HL-60 (cell line): ENCODE measurements around the gene CDKN2B-AS1.

ENCODE experiments used
- CTCF ChIP-seq: IDR thresholded peaks from one replicate; pipeline ENCODE4 v1.5.1; 2011; ENCODE audit warnings: low read length, control low read depth, inconsistent platforms; ENCODE audit not compliant: insufficient read depth
- GABPA ChIP-seq: IDR thresholded peaks from 2 replicates; pipeline ENCODE4 v1.6.1; 2012; ENCODE audit warnings: low read depth
- POLR2AphosphoS5 ChIP-seq: IDR thresholded peaks from 2 replicates; pipeline ENCODE4 v1.6.1; 2012; ENCODE audit warnings: low read depth
- REST ChIP-seq: IDR thresholded peaks from 2 replicates; pipeline ENCODE4 v1.6.1; 2012; ENCODE audit warnings: low read depth; ENCODE audit not compliant: insufficient replicate concordance
- SPI1 ChIP-seq: IDR thresholded peaks from 2 replicates; pipeline ENCODE4 v1.6.1; 2012; ENCODE audit warnings: low read depth, mild to moderate bottlenecking, borderline replicate concordance

GRCh38 chr9:22129133-22129532, 134.5 kb downstream of the CDKN2B-AS1 start:
- TF ChIP-seq CTCF: no peak
- no peak for TF ChIP-seq POLR2AphosphoS5
- no peak for TF ChIP-seq GABPA
- no peak for TF ChIP-seq SPI1
- no peak for TF ChIP-seq REST
